Measurements from ENCODE around the gene ANKRD13C.

- TF ChIP-seq CTCF (conservative IDR thresholded peaks at IDR 0.05) (no peak), EZH2 (IDR thresholded peaks at IDR 0.05; ENCODE audit: low read depth) (no peak)
Measured at GRCh38 chr1:70358921-70359564, 4.5 kb upstream of the ANKRD13C start.

All from PC-9 (cell line).